DOHH2 (cell line): ENCODE measurements around the gene CYTH1.

ENCODE experiments used
- CTCF ChIP-seq: fragments of 200-600 bp; sonication (generic); IDR thresholded peaks from one replicate; pipeline ENCODE4 v1.5.1; 2014; ENCODE audit warnings: antibody characterized with exemption, mild to moderate bottlenecking, low read depth, low read length; ENCODE audit not compliant: poor library complexity, severe bottlenecking
- EZH2phosphoT487 ChIP-seq: fragments of 200-600 bp; sonication (generic); IDR thresholded peaks from 2 replicates; pipeline ENCODE4 v1.6.1; 2017; ENCODE audit warnings: borderline replicate concordance, mild to moderate bottlenecking, antibody characterized with exemption, low read length, moderate library complexity, mixed read lengths

GRCh38 chr17:78748730-78749317 lies 33.2 kb downstream of the CYTH1 start:
- TF ChIP-seq CTCF, result no peak
- TF ChIP-seq EZH2phosphoT487, result no peak
